Bronchial epithelial cell (primary cell): Measurements from ENCODE around the gene KCNC1. TPM values are rescaled to one million over a fixed set of nuclear protein-coding genes. Genes with fewer than 3 reads are reported as not detected.

ENCODE experiments used
- DNase-seq: peaks from one replicate; pipeline ENCODE4 v3.0.0-alpha.2; 2010; ENCODE audit warnings: low read depth
- FAIRE-seq: peaks from 2 replicates; lab custom pipeline; 2011; peaks lifted over from hg19 to GRCh38; lab: Jason Lieb, UNC
- H3K27me3 ChIP-seq: 2 replicates; pipeline ENCODE4 v1.5.1; 2011; ENCODE audit warnings: low read length; ENCODE audit not compliant: control insufficient read depth, insufficient read depth
- H3K36me3 ChIP-seq: 2 replicates; pipeline ENCODE4 v1.5.1; 2011; ENCODE audit warnings: low read length; ENCODE audit not compliant: control insufficient read depth, insufficient read depth
- H3K4me3 ChIP-seq: 2 replicates; pipeline ENCODE4 v1.5.1; 2011; ENCODE audit warnings: mild to moderate bottlenecking, low read depth, low read length, control low read depth
- total RNA-seq: library from RNA; depleted of rRNA; stranded (reverse); fragments of >200 nt; gene quantifications from 2 replicates; pipeline ENCODE4 v1.2.1, GENCODE V29; 2014
- TF ChIP-seq, protein P1 (sequence below): IDR thresholded peaks from 2 replicates; pipeline ENCODE4 v1.5.1; 2011; ENCODE audit warnings: mild to moderate bottlenecking, moderate library complexity, low read length, control low read depth, inconsistent platforms; ENCODE audit not compliant: insufficient read depth, severe bottlenecking

The KCNC1 gene
- total RNA-seq, 1 donor from 2014 or later, result not detected

DNA sequence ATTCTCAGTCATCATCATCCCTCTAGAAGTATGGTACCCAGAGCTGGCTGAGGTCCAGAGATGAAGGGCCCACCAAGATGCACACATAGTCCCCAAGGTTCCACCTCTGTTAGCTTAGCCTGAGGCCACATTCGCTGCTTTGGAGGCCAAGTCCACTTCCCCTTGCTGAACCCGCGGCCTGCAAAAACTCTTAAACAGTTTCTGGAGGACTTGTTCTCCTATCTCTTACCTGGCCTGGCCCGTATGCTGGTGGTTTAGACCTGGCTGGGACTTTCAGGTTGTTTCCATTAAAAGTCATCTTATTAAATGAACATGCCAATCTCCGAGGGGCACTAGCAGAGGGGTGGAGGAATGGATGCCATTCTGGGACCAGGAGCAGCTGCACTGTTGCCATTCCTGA is 64.6 kb downstream of the KCNC1 start:
- Histone ChIP-seq H3K27me3 (no peaks in the 10 kb centered on the region), H3K4me3 (no peak overlapping the region), H3K36me3 (no peaks in the 10 kb centered on the region)
- TF ChIP-seq, protein P1, sequence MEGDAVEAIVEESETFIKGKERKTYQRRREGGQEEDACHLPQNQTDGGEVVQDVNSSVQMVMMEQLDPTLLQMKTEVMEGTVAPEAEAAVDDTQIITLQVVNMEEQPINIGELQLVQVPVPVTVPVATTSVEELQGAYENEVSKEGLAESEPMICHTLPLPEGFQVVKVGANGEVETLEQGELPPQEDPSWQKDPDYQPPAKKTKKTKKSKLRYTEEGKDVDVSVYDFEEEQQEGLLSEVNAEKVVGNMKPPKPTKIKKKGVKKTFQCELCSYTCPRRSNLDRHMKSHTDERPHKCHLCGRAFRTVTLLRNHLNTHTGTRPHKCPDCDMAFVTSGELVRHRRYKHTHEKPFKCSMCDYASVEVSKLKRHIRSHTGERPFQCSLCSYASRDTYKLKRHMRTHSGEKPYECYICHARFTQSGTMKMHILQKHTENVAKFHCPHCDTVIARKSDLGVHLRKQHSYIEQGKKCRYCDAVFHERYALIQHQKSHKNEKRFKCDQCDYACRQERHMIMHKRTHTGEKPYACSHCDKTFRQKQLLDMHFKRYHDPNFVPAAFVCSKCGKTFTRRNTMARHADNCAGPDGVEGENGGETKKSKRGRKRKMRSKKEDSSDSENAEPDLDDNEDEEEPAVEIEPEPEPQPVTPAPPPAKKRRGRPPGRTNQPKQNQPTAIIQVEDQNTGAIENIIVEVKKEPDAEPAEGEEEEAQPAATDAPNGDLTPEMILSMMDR, result no peak
- FAIRE-seq (no peak), DNase-seq (no peak)

DNA sequence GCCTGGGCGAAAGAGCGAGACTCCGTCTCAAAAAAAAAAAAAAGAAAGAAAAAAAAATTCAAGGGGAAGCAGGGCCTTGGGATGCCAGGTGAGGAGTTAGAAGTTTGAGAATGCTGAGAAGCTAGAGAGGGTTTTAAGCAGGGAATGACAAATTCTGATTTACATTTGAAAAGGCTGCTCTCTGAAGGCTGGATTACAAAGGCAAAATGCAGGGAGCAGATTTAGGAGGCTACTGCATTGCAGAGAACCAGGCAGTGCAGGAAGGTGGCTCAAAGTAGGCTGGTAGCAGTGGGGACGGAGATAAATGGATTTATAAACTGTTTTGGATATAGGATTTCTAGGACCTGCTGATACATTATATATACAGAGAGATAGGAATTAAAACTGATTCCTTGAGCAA is 66.6 kb downstream of the KCNC1 start:
- no peak for FAIRE-seq
- DNase-seq, result no peak
- H3K4me3 ChIP-seq, result no peak overlapping the region
- no peaks in the 10 kb centered on the region for H3K36me3 ChIP-seq
- no peaks in the 10 kb centered on the region for H3K27me3 ChIP-seq
- TF ChIP-seq, protein P1, result no peak

DNA sequence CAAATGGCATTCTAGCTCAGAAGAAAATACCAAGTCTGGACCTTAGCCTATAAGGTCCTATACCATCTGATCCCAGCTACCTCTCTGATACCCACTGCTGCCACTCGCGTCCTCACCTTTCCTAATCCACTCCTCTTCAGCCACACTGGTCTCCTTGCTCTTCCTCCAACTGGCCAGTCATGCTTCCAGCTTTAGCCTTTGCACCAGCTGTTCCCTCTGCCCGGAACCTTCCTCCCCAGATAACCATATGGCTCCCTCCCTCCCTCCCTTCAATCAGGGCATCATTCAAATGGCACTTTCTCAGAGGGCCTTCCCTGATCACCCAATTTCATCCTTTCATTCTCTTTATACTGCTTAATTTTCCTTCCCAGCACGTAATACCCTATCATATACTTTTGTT is 67.9 kb downstream of the KCNC1 start:
- TF ChIP-seq, protein P1, result no peak
- DNase-seq, result no peak
- Histone ChIP-seq H3K4me3 (no peak overlapping the region), H3K36me3 (no peaks in the 10 kb centered on the region), H3K27me3 (no peaks in the 10 kb centered on the region)
- no peak for FAIRE-seq

DNA sequence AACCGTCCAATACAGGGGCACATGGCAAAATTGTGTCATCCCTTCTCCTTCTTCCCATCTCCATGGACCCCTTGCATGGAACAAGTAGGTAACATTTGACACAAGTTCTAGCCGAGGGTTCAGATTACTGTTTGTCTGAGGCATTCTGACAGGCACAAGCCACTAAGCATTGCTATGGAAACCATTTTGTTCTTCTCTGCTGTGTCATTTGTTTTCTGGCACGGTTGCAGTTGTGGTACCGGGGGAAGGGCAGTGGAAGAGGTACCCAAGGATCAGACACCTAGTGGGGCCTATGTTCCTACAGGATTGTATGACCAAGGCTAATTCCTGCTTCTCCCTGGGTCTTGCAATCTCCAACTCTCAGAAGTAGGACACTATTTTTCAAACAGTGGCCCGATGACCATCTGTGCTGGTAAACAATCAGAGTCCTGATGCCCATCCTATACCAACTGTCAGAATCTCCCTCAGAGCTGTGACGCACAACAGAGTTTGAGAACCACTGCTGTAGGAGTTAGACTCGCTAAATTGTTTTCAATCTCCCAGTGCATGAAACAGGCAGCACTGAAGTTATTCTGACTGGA is 69.3 kb downstream of the KCNC1 start:
- TF ChIP-seq, protein P1, result no peak
- DNase-seq (no peak), FAIRE-seq (peak; percentile 76)
- Histone ChIP-seq H3K4me3 (no peak overlapping the region), H3K36me3 (no peaks in the 10 kb centered on the region), H3K27me3 (no peaks in the 10 kb centered on the region)

DNA sequence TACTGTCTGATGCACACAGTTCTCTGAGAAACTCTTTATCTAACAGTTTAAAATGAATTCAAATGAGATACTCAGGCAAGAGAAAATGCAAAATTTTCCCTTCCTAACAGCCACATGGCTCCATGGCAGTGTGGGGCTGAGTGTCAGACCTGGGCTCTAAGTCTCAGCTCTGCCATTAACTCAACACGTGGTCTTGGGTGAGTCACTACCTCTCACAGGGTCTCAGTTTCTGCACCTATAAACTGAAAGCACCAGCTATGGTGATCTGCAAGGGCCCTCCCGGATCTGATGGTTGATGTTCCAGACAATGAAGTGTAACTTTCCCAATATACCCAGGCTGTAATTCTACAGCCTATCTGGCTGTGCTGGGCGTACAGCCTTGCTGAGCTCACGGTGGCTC is 70.5 kb downstream of the KCNC1 start:
- TF ChIP-seq, protein P1, result no peak
- FAIRE-seq, result no peak

DNA sequence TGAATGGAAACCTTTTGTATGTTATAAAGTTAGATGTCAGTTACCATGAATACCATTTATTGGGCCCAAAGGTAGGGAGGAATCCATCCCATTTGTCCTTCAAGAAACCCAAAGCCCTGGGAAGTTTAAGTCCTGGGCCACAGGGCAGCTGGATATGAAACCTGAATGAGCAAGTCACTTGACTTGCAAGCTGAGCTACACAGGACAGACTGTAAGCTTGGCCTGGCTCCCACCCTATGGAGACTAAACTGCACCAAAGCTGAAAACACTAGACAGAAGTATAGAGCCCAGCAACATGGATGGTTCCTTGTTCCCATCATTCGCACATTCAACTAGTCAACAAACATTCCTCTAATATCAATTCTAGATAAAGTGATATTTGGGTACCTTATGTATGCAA is 71.3 kb downstream of the KCNC1 start:
- FAIRE-seq (no peak), DNase-seq (no peak)
- Histone ChIP-seq H3K36me3 (no peaks in the 10 kb centered on the region), H3K4me3 (no peak overlapping the region), H3K27me3 (no peaks in the 10 kb centered on the region)
- TF ChIP-seq, protein P1, result no peak

More for the DNA sequence above, 70.5 kb downstream of the KCNC1 start:
- no peaks in the 10 kb centered on the region for H3K36me3 ChIP-seq
- no peaks in the 10 kb centered on the region for H3K27me3 ChIP-seq
- H3K4me3 ChIP-seq, result no peak overlapping the region
- no peak for DNase-seq
